ENCODE data around the gene RAVER1.
"Not testable (repeated sequence)": the region's sequence is repeated elsewhere in the genome, so short reads cannot be mapped to it uniquely, and the experiment has no call there.

The RAVER1 gene

DNA sequence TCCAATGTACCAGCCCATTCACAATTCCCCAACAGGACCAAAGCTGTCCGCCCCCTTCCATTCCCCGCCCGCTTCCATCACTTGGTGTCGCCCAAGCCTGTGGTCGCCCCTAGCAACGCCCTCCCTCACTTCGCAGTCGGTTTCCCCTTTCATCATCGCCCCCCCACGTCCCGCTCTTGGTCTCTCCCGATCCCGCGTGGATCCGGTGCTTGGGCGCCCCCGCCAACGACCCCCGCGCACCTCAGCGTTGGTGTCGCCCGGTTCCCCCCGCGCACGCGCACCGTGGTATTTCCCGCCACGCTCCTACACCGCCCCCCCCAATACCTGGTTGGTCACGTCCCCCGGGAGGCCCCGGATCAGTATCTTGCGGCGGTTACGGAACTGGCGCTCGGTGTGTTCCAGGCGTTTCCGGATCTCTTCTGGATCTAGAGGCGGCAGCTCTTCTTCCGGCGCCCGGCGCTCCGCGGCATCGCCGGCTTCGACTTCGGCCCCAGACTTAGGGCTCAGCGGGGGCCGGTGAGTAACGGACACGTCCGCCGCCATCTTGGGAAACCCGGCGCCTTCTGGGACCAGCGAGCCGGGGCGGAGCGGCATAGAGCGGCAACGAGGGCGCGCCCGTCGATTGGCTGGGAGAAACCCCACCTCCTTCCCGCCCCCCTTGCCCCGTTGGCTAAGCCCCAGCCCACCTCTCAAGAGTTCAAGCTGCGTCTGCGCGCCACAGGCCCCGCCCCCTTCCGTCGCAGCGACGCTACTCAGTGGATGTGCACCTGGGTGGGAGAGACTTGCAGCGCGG lies at the start of gene RAVER1:
RAVER1 (minus strand) TSS at position 565 of the 793 bp plus-strand sequence; CDS start at position 543, 22 bp downstream.
- DNase-seq: peak; percentile 99
- H3K36me3 Mint-ChIP-seq: peaks cover 47% of the 10 kb centered on the region
- no peaks in the 10 kb centered on the region for H3K9me3 Mint-ChIP-seq
- CTCF ChIA-PET: interaction anchor here (1.0 to 1.1 kb wide), 4 partner anchors 12 to 62 kb away, joined by 3 to 9 read pairs (median 6); partner anchors contain the start of gene ICAM1
- H3K4me3 Mint-ChIP-seq: peak within 1 kb of the TSS; percentile 95
- no peaks in the 10 kb centered on the region for H3K27me3 Mint-ChIP-seq
- H3K27ac Mint-ChIP-seq: peak within 1 kb of the TSS; percentile 93
- peaks cover 50% of the 10 kb centered on the region for H3K4me1 Mint-ChIP-seq

DNA sequence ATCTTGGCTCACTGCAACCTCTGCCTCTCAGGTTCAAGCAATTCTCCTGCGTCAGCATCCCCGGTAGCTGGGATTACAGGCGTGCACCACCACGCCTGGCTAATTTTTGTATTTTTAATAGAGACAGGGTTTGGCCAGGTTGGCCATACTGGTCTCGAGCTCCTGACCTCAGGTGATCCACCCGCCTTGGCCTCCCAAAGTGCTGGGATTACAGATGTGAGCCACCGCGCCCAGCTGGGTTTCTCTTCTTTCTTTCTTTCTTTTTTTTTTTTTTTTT lies 49.8 kb upstream of the RAVER1 start:
- not testable (repeated sequence) for DNase-seq, H3K9me3 Mint-ChIP-seq, H3K27ac Mint-ChIP-seq, H3K4me3 Mint-ChIP-seq
- Mint-ChIP-seq H3K36me3 (peaks cover 12% of the 10 kb centered on the region), H3K4me1 (peaks cover 26% of the 10 kb centered on the region), H3K27me3 (peaks cover 16% of the 10 kb centered on the region)
- CTCF ChIA-PET: interaction anchor here (2.5 to 3.9 kb wide), 2 partner anchors 8 to 114 kb away, joined by 6 to 21 read pairs; no protein-coding TSS in a partner anchor

GRCh38 chr19:10380313-10381102 lies 47.2 kb upstream of the RAVER1 start, which contains the start of gene TYK2:
Gene TYK2, minus strand, starts transcription at chr19:10380572. Its CDS starts 2,166 bp downstream, at chr19:10378406.
- Mint-ChIP-seq H3K36me3 (peaks cover 17% of the 10 kb centered on the region), H3K4me1 (peaks cover 29% of the 10 kb centered on the region), H3K27me3 (peaks cover 16% of the 10 kb centered on the region), H3K9me3 (no peaks in the 10 kb centered on the region), H3K4me3 (peak within 1 kb of the TSS; percentile 84), H3K27ac (peak within 1 kb of the TSS; percentile 90)
- CTCF ChIA-PET: interaction anchor here (0.6 to 3.9 kb wide), 8 partner anchors 8 to 121 kb away, joined by 3 to 21 read pairs (median 5); partner anchors contain the start of genes ICAM1 and ICAM4
- DNase-seq: peak; percentile 98

DNA sequence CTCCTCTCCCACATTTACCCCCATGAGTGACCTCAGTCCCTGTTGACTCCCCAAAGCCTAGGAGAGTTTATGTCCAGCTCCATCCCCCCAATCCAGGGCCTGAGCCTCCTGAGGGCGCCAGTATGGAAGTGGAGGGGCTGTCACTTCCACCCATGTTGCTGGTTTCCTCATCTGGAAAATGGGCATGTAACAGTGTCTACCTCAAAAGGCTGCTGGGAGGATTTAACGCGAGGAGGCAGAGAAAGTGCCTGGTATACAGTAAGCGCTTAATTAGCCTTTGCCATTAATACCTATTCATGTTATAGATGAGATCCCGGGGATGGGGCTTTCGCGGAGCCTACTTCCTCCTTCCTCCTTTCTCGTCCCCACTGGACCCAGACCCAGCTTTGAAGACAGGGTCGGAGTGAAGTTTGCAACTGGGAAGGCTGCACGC lies 46.6 kb upstream of the RAVER1 start:
- no peak for DNase-seq
- CTCF ChIA-PET: interaction anchor here (0.6 to 3.9 kb wide), 8 partner anchors 9 to 121 kb away, joined by 3 to 21 read pairs (median 5); partner anchors contain the start of genes ICAM1 and ICAM4
- Mint-ChIP-seq H3K9me3 (no peaks in the 10 kb centered on the region), H3K36me3 (peaks cover 21% of the 10 kb centered on the region), H3K4me1 (peaks cover 31% of the 10 kb centered on the region), H3K27ac (peak overlapping the region; percentile 90), H3K4me3 (peak overlapping the region; percentile 84), H3K27me3 (peaks cover 16% of the 10 kb centered on the region)

DNA sequence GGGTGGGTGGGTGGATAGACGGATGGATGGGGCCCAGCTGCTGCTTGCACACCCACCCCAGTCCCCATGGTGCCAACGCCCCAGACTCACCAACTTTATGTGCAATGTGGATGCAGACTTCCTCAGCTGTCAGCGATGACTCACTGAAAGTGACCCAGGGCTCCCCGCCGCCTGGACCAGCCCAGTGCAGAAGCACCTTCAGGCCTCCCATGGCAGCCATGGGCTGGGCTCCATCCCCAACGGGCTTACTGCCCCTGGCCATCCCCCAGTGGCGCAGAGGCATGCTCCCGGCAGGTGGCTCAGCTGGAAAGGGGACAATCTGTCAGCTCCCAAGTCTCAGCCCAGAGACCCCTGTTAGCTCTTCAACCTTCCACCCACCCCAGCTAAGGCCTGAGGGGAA lies 44.8 kb upstream of the RAVER1 start:
- Mint-ChIP-seq H3K4me3 (no peak overlapping the region), H3K4me1 (peaks cover 36% of the 10 kb centered on the region), H3K36me3 (peaks cover 26% of the 10 kb centered on the region), H3K9me3 (no peaks in the 10 kb centered on the region), H3K27me3 (no peaks in the 10 kb centered on the region), H3K27ac (no peak overlapping the region)
- DNase-seq: no peak
- CTCF ChIA-PET: no interaction called here

DNA sequence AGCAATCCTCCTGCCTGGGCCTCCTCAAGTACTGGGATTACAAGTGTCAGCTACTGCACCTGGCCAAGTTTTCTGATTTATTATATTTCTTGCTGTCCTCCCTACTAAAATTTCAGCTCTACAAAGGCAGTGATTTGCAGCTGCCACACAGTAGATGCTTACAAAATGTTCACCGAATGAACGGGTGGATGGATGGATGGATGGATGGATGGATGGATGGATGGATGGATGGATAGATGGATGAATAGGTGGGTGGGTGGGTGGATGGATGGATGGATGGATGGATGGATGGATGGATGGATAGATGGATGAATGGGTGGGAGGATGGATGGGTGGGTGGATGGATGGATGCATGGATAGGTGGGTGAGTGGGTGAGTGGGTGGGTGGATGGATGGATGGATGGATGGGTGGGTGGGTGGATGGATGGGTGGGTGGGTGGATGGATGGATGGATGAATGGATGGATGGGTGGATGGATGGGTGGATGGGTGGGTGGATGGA lies 43.9 kb upstream of the RAVER1 start:
- H3K27ac Mint-ChIP-seq, CTCF ChIA-PET: not testable (repeated sequence)

DNA sequence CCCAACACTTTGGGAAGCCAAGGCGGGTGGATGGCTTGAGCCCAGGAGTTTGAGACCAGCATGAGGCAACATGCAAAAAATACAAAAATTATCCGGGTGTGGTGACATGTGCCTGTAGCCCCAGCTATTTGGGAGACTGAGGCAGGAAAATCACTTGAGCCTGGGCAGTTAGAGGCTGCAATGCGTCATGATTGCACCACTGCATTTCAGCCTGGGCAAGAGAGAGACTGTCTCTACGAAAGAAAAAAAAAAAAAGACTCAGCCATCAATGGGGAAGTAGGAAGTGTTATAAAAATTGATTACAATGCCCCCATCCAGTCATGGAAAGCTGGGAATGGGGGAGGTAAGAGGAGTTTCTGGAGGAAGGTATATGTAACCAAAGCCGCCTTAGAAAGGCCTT lies 41.6 kb upstream of the RAVER1 start:
- Mint-ChIP-seq H3K36me3 (peaks cover 30% of the 10 kb centered on the region), H3K27ac (no peak overlapping the region), H3K27me3 (no peaks in the 10 kb centered on the region), H3K4me3 (no peak overlapping the region), H3K4me1 (peaks cover 22% of the 10 kb centered on the region), H3K9me3 (no peaks in the 10 kb centered on the region)
- no peak for DNase-seq
- CTCF ChIA-PET: interaction anchor here (0.7 to 1.3 kb wide), 2 partner anchors 14 to 113 kb away, joined by 3 to 6 read pairs; no protein-coding TSS in a partner anchor

More for the DNA sequence above, 43.9 kb upstream of the RAVER1 start:
- DNase-seq, H3K27me3 Mint-ChIP-seq, H3K4me3 Mint-ChIP-seq, H3K9me3 Mint-ChIP-seq: not testable (repeated sequence)
- Mint-ChIP-seq H3K36me3 (peaks cover 26% of the 10 kb centered on the region), H3K4me1 (peaks cover 34% of the 10 kb centered on the region)

DNA sequence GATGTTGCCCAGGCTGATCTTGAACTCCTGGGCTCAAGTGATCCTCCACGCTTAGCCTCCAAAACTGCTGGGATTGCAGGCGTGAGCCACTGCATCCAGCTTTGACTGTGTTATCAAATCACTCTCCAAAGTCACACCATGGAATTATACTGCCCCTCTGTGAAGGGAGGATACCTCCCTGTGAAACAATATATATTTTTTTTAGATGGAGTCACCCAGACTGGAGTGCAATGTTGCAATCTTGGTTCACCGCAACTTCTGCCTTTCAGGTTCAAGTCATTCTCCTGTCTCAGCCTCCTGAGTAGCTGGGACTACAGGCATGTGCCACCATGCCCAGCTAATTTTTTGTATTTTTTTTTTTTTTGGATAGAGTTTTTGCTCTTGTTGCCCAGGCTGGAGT lies 39.4 kb upstream of the RAVER1 start:
- no peak overlapping the region for H3K27ac Mint-ChIP-seq
- CTCF ChIA-PET: interaction anchor here (1.5 kb wide), 1 partner anchor 16 kb away, joined by 6 read pairs; no protein-coding TSS in a partner anchor
- H3K27me3 Mint-ChIP-seq: no peaks in the 10 kb centered on the region
- H3K4me1 Mint-ChIP-seq: peaks cover 11% of the 10 kb centered on the region
- no peaks in the 10 kb centered on the region for H3K9me3 Mint-ChIP-seq
- peaks cover 31% of the 10 kb centered on the region for H3K36me3 Mint-ChIP-seq
- DNase-seq: no peak
- H3K4me3 Mint-ChIP-seq: no peak overlapping the region

DNA sequence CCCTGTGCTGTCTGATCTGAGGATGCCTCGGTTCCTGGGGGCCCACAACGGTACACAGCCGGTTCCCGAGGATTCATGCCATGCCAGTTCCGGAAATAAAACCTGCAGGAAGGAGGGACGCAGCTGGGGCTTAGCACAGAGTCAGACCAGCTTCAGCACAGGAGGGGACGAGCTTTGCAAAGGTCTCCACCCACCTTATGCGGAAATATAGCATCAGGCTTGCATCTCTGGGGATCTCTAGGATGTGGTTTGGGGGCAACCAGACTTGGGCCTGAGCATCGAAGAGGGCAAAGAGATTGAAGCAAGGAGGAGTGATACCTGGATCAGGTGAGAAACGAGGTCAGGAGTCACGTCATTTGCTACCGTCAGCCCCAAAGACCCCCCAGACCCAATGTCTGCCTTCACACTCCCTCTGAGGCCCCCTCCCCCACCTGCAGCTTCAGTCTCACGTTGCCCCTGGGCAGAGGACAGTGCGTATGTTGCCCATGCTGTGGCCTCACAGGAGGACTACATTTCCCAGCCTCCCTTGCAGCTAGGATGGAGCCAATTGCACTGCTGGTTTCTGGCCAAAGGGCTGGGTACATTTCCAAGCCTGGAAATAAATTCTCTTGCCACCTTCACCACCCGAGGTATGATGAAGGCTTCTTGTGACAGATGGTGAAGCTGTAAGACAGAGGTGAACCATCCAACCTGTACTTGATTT lies 34.9 kb upstream of the RAVER1 start:
- Mint-ChIP-seq H3K36me3 (peaks cover 43% of the 10 kb centered on the region), H3K4me1 (peaks cover 2% of the 10 kb centered on the region), H3K4me3 (no peak overlapping the region), H3K27me3 (no peaks in the 10 kb centered on the region), H3K9me3 (no peaks in the 10 kb centered on the region), H3K27ac (no peak overlapping the region)
- CTCF ChIA-PET: interaction anchor here (0.7 to 1.3 kb wide), 3 partner anchors 20 to 109 kb away, joined by 3 to 4 read pairs (median 3); no protein-coding TSS in a partner anchor
- DNase-seq: no peak

DNA sequence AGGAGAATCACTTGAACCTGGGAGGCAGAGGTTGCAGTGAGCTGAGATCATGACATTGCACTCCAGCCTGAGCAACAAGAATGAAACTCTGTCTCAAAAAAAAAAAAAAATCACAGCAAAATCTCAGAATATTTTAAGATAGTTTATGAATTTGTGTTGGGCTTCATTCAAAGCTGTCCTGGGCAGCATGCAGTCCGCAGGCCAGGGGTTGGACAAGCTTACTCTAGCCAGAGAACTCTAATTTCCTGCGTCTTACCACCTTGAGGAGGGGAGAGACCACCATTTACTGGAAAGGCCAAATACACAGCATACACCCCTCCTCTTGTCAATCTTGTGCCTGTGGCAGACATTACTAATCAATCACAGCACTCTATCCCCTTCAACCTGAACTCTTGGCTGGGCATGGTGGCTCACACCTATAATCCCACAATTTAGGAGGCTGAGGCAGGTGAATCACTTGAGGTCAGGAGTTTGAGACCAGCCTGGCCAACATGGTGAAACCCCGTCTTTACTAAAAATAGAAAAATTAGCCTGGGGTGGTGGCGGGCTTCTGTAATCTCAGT lies 33.7 kb upstream of the RAVER1 start:
- not testable (repeated sequence) for DNase-seq, H3K9me3 Mint-ChIP-seq, H3K27me3 Mint-ChIP-seq, H3K4me3 Mint-ChIP-seq, H3K4me1 Mint-ChIP-seq, H3K27ac Mint-ChIP-seq
- H3K36me3 Mint-ChIP-seq: peaks cover 45% of the 10 kb centered on the region
- CTCF ChIA-PET: interaction anchor here (0.6 to 1.3 kb wide), 3 partner anchors 21 to 91 kb away, joined by 3 to 4 read pairs (median 3); no protein-coding TSS in a partner anchor

- Mint-ChIP-seq H3K27ac (no peak overlapping the region), H3K36me3 (peaks cover 52% of the 10 kb centered on the region), H3K4me1 (peaks cover 2% of the 10 kb centered on the region), H3K4me3 (no peak overlapping the region), H3K9me3 (no peaks in the 10 kb centered on the region), H3K27me3 (no peaks in the 10 kb centered on the region)
- CTCF ChIA-PET: no interaction called here
- DNase-seq: no peak
These were observed 32.2 kb upstream of the RAVER1 start for GRCh38 chr19:10365518-10365917.

- Mint-ChIP-seq H3K36me3 (peaks cover 48% of the 10 kb centered on the region), H3K9me3 (no peaks in the 10 kb centered on the region), H3K4me3 (no peak overlapping the region), H3K27me3 (no peaks in the 10 kb centered on the region), H3K4me1 (peaks cover 2% of the 10 kb centered on the region), H3K27ac (no peak overlapping the region)
- CTCF ChIA-PET: no interaction called here
- no peak for DNase-seq
These were observed 31.3 kb upstream of the RAVER1 start for GRCh38 chr19:10364644-10365043.

DNA sequence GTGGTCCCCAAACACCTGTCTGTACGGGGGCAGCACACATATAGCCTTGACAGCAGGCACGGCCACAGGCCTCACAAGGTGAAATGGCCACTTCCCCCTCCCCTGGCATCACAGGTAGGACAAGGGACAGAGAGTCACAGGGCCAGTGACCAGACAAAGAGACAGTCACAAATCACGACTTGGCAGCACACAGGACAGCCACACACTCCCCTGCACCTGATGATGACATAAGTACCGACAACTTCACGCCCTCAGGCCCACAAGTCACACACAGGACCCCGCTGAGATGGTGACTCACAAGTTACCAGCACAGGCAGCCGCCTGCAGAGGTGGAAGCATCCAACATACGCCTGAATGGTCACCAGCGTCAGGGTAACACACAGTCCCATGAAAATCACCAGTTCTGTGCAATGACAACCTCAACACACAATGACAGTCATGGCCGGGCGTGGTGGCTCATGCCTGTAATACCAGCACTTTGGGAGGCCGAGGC lies 30.5 kb upstream of the RAVER1 start:
- H3K27me3 Mint-ChIP-seq: no peaks in the 10 kb centered on the region
- peaks cover 44% of the 10 kb centered on the region for H3K36me3 Mint-ChIP-seq
- no peak overlapping the region for H3K27ac Mint-ChIP-seq

More for the DNA sequence above, 30.5 kb upstream of the RAVER1 start:
- H3K4me1 Mint-ChIP-seq: no peaks in the 10 kb centered on the region
- no peaks in the 10 kb centered on the region for H3K9me3 Mint-ChIP-seq
- no peak for DNase-seq
- CTCF ChIA-PET: no interaction called here
- H3K4me3 Mint-ChIP-seq: no peak overlapping the region

Data from activated naive CD4-positive, alpha-beta T cell treated with anti-CD3 and anti-CD28 coated beads, Interleukin-2, amount 10 ng/mL, durations not matched to agents 7 days and 5 days (primary cell).